ENCODE data around the gene AFMID.

The AFMID gene

DNA sequence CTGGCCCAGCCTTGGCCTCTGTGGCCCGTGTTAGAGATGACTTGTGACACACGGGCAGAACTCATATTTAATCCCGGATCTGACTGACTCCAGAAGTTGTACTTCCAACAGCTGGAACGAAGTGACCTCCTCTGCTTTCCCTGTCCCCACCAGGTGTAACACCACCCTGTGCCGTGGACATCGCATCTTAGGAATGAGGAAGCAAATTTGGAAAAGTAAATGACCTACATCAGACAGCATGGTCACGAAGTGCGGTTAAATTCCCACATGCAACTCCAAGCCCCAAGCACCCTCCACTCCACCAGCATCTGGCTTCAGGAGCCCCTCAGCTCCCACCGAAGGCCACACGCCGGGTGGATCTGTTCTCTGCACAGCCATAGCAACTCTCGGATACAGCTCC is 3.2 kb upstream of the AFMID start:
- Histone ChIP-seq H3K4me3 (ENCODE audit: insufficient read depth, low read length, poor library complexity, severe bottlenecking) (no peak overlapping the region), H3F3A (ENCODE audit: insufficient read depth) (peaks cover 23% of the 10 kb centered on the region; the same call in 1 of the 2 replicates), H4K20me1 (ENCODE audit: low read depth, low read length) (no peaks in the 10 kb centered on the region; the same call in 1 of the 2 replicates), H3K9ac (ENCODE audit: low read length) (no peak overlapping the region), H3K36me3 (ENCODE audit: low read length) (peaks cover 4% of the 10 kb centered on the region; the same call in 1 of the 2 replicates), H3K9me2 (replicated peaks; ENCODE audit: insufficient read depth, low read length) (no peaks in the 10 kb centered on the region), H2AFZ (ENCODE audit: low read depth, low read length, severe bottlenecking) (no peak overlapping the region), H3K4me2 (ENCODE audit: low read depth, low read length, poor library complexity, severe bottlenecking) (no peak overlapping the region), H3K79me2 (ENCODE audit: insufficient read depth, low read length) (peaks cover 31% of the 10 kb centered on the region), H3K9me3 (ENCODE audit: insufficient read depth, low read length) (no peaks in the 10 kb centered on the region), H3K27me3 (ENCODE audit: low read length) (no peaks in the 10 kb centered on the region), H3K27ac (ENCODE audit: low read depth, low read length) (no peak overlapping the region)
- no peak for TF ChIP-seq EZH2phosphoT487 (conservative IDR thresholded peaks at IDR 0.05; ENCODE audit: low read length)
- TF ChIP-seq, protein P1, sequence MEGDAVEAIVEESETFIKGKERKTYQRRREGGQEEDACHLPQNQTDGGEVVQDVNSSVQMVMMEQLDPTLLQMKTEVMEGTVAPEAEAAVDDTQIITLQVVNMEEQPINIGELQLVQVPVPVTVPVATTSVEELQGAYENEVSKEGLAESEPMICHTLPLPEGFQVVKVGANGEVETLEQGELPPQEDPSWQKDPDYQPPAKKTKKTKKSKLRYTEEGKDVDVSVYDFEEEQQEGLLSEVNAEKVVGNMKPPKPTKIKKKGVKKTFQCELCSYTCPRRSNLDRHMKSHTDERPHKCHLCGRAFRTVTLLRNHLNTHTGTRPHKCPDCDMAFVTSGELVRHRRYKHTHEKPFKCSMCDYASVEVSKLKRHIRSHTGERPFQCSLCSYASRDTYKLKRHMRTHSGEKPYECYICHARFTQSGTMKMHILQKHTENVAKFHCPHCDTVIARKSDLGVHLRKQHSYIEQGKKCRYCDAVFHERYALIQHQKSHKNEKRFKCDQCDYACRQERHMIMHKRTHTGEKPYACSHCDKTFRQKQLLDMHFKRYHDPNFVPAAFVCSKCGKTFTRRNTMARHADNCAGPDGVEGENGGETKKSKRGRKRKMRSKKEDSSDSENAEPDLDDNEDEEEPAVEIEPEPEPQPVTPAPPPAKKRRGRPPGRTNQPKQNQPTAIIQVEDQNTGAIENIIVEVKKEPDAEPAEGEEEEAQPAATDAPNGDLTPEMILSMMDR (IDR thresholded peaks at IDR 0.05; ENCODE audit: insufficient read depth, low read length, poor library complexity, severe bottlenecking): no peak

DNA sequence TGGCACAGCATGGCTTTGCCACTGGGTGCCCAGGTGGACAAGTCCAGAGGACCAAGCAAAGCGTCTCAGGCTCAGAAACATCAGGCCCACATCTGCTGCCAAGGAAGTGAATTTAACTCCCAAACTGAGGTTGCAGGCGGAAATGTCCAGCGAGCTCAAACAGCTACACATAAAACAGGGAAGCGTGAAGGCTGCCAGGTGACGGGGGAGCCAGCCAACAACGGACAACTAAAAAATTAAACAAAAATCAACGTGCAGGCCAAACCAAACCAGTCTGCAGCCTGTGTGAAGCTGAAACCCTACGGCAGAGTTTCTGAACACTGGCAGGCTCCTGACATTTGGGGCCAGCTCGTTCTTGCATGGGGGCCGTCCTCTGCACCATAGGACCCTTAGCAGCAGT is 2.8 kb upstream of the AFMID start:
- H3K9me3 ChIP-seq (ENCODE audit: insufficient read depth, low read length): no peaks in the 10 kb centered on the region
- no peak overlapping the region for H3K4me2 ChIP-seq (ENCODE audit: low read depth, low read length, poor library complexity, severe bottlenecking)
- no peak overlapping the region for H3K4me3 ChIP-seq (ENCODE audit: insufficient read depth, low read length, poor library complexity, severe bottlenecking)
- no peaks in the 10 kb centered on the region for H3K27me3 ChIP-seq (ENCODE audit: low read length)
- peaks cover 23% of the 10 kb centered on the region; the same call in 1 of the 2 replicates for H3F3A ChIP-seq (ENCODE audit: insufficient read depth)
- no peaks in the 10 kb centered on the region for H3K9me2 ChIP-seq (replicated peaks; ENCODE audit: insufficient read depth, low read length)
- no peak for TF ChIP-seq EZH2phosphoT487 (conservative IDR thresholded peaks at IDR 0.05; ENCODE audit: low read length)
- TF ChIP-seq, protein P1 (IDR thresholded peaks at IDR 0.05; ENCODE audit: insufficient read depth, low read length, poor library complexity, severe bottlenecking): no peak
- H3K27ac ChIP-seq (ENCODE audit: low read depth, low read length): no peak overlapping the region
- H4K20me1 ChIP-seq (ENCODE audit: low read depth, low read length): no peaks in the 10 kb centered on the region; the same call in 1 of the 2 replicates
- H3K9ac ChIP-seq (ENCODE audit: low read length): no peak overlapping the region
- H2AFZ ChIP-seq (ENCODE audit: low read depth, low read length, severe bottlenecking): no peak overlapping the region
- H3K36me3 ChIP-seq (ENCODE audit: low read length): peaks cover 4% of the 10 kb centered on the region; the same call in 1 of the 2 replicates
- H3K79me2 ChIP-seq (ENCODE audit: insufficient read depth, low read length): peaks cover 36% of the 10 kb centered on the region

DNA sequence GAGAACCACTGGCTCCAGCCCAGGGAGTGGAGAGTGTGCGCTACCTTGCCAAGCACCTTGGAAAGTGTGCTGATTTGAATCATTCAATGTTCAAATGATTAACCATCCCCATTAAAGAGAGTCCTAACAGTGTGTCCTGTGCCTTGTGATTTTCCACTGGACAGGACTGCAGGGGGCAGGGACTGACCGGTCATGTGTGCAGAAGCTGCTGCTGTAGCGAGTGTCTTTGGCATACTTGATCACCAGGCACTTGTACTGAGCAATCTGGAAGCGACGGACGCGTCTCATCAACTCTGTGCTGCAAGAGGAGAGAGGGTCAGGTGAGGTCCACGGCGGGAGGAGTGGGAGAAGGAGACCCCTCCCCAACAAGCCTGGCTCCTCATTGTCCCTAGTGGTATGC is 2.3 kb upstream of the AFMID start:
- no peaks in the 10 kb centered on the region for H3K27me3 ChIP-seq (ENCODE audit: low read length)
- peaks cover 4% of the 10 kb centered on the region; the same call in 1 of the 2 replicates for H3K36me3 ChIP-seq (ENCODE audit: low read length)

More for the DNA sequence above, 2.3 kb upstream of the AFMID start:
- Histone ChIP-seq H3K27ac (ENCODE audit: low read depth, low read length) (no peak overlapping the region), H4K20me1 (ENCODE audit: low read depth, low read length) (no peaks in the 10 kb centered on the region; the same call in 1 of the 2 replicates), H2AFZ (ENCODE audit: low read depth, low read length, severe bottlenecking) (no peak overlapping the region), H3K9me2 (replicated peaks; ENCODE audit: insufficient read depth, low read length) (no peaks in the 10 kb centered on the region), H3F3A (ENCODE audit: insufficient read depth) (peaks cover 23% of the 10 kb centered on the region; the same call in 1 of the 2 replicates), H3K9ac (ENCODE audit: low read length) (no peak overlapping the region), H3K79me2 (ENCODE audit: insufficient read depth, low read length) (peaks cover 41% of the 10 kb centered on the region), H3K9me3 (ENCODE audit: insufficient read depth, low read length) (no peaks in the 10 kb centered on the region), H3K4me2 (ENCODE audit: low read depth, low read length, poor library complexity, severe bottlenecking) (peak overlapping the region; percentile 78), H3K4me3 (ENCODE audit: insufficient read depth, low read length, poor library complexity, severe bottlenecking) (no peak overlapping the region)
- no peak for TF ChIP-seq EZH2phosphoT487 (conservative IDR thresholded peaks at IDR 0.05; ENCODE audit: low read length)
- TF ChIP-seq, protein P1 (IDR thresholded peaks at IDR 0.05; ENCODE audit: insufficient read depth, low read length, poor library complexity, severe bottlenecking): no peak
